HPDE6-E6E7 (cell line): ENCODE results near the gene PASK.
A peak's percentile ranks its signal among the peaks of the same experiment; 100 is the strongest.

Experiments
- DNase-seq: peaks from one replicate; pipeline ENCODE4 v3.0.0; 2011; ENCODE audit warnings: missing footprints; ENCODE audit errors: extremely low spot score

The PASK gene

GRCh38 chr2:241180495-241180894, 31.2 kb upstream of the PASK start:
- no peak for DNase-seq

- DNase-seq: no peak
Measured at GRCh38 chr2:241179899-241180298, 30.6 kb upstream of the PASK start.

GRCh38 chr2:241178961-241179360, 29.7 kb upstream of the PASK start:
- no peak for DNase-seq

- DNase-seq: no peak
Measured at GRCh38 chr2:241177526-241178334, 28.5 kb upstream of the PASK start.

- no peak for DNase-seq
Measured at GRCh38 chr2:241173557-241173956, 24.3 kb upstream of the PASK start.

GRCh38 chr2:241168366-241168765, 19.1 kb upstream of the PASK start:
- no peak for DNase-seq

GRCh38 chr2:241163601-241164118, 14.4 kb upstream of the PASK start:
- no peak for DNase-seq

GRCh38 chr2:241161646-241162281, 12.5 kb upstream of the PASK start:
- DNase-seq: no peak

- no peak for DNase-seq
Measured at GRCh38 chr2:241160318-241160717, 11.0 kb upstream of the PASK start.

- no peak for DNase-seq
Measured at GRCh38 chr2:241159116-241159515, 9.8 kb upstream of the PASK start.

- DNase-seq: no peak
Measured at GRCh38 chr2:241158546-241158900, 9.3 kb upstream of the PASK start.

GRCh38 chr2:241157841-241158545, 8.7 kb upstream of the PASK start:
- no peak for DNase-seq

GRCh38 chr2:241156971-241157441, 7.7 kb upstream of the PASK start:
- DNase-seq: no peak

- DNase-seq: no peak
Measured at GRCh38 chr2:241155936-241156335, 6.7 kb upstream of the PASK start.

- DNase-seq: no peak
Measured at GRCh38 chr2:241154915-241155314, 5.6 kb upstream of the PASK start.

- DNase-seq: no peak
Measured at GRCh38 chr2:241153616-241154015, 4.3 kb upstream of the PASK start.

GRCh38 chr2:241151934-241152660, 2.8 kb upstream of the PASK start:
- no peak for DNase-seq

- DNase-seq: no peak
Measured at GRCh38 chr2:241150660-241151530, 1.6 kb upstream of the PASK start.

- peak; percentile 96 for DNase-seq
Measured at GRCh38 chr2:241149925-241150659, 820 bp upstream of the PASK start, which contains the start of gene PPP1R7. Gene PPP1R7 (plus strand): TSS chr2:241150467. CDS start chr2:241150496, 29 bp downstream.

- DNase-seq: no peak
Measured at GRCh38 chr2:241149675-241149924, 328 bp upstream of the PASK start.
